ENCODE measurements around the gene HOXA13. TPM values are rescaled to one million over a fixed set of nuclear protein-coding genes. Genes with fewer than 3 reads are reported as not detected.

Gene HOXA13
- total and polyA plus RNA-seq, 2 experiments from 2014 or later, result not detected

DNA sequence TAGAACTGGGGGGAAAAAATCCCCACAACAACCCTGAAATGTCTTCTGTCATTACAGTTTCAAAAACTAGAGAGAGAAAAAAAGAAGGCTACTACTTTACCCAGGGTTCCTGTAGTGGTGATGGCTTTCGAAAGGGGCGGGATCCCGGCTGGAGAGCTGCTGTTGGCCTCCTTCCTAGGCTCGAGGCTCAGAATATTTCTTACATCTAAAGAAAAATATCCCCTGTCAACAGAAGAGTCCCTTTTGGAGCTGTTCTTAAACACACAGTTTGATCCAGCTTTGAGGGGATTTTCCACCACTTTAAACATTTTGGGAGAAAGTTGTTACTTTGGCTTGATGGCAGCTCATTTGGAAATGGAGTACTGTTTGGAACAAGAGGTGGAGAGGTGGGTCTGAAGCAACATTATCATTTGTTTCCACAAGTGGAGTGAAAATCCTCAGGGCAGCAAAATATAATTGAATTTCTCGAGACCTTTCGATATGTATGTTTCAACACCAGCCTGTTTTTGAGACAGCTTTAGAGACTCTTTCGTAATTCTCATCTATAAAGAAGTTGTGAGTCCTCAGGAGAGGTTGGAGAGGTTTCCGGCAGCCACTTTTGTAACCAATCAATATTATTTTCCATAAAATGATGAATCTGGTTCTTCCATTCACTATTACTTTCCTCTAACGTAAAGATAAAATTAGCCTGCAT lies 5.1 kb downstream of the HOXA13 start:
- H3K4me2 ChIP-seq, result no peak overlapping the region
- H3K27me3 ChIP-seq (ENCODE audit: insufficient read depth), result peaks cover 98% of the 10 kb centered on the region
- no peak overlapping the region for H3K27ac ChIP-seq (ENCODE audit: low read depth)
- no peak overlapping the region for H3K4me3 ChIP-seq
- no peak overlapping the region for H2AFZ ChIP-seq
- no peaks in the 10 kb centered on the region for H3K79me2 ChIP-seq (replicated peaks; ENCODE audit: insufficient read depth)
- peaks cover 9% of the 10 kb centered on the region for H3K4me1 Mint-ChIP-seq
- H3K4me3 Mint-ChIP-seq, result no peak overlapping the region
- H3K36me3 ChIP-seq (ENCODE audit: insufficient read depth), result no peaks in the 10 kb centered on the region
- no peaks in the 10 kb centered on the region for H3K36me3 Mint-ChIP-seq (ENCODE audit: low read depth)
- no peak overlapping the region for H3K27ac Mint-ChIP-seq
- no peak for DNase-seq (ENCODE audit: low spot score)
- peaks cover 27% of the 10 kb centered on the region for H4K20me1 ChIP-seq (replicated peaks; ENCODE audit: insufficient read depth)
- H3K27me3 Mint-ChIP-seq (ENCODE audit: insufficient read depth, low read depth, poor library complexity), result peaks cover 92% of the 10 kb centered on the region
- H3K4me1 ChIP-seq (ENCODE audit: insufficient read depth), result peaks cover 20% of the 10 kb centered on the region
- no peak for TF ChIP-seq EZH2phosphoT487 (IDR thresholded peaks at IDR 0.05; ENCODE audit: unreplicated experiment)
- no peak for TF ChIP-seq ZNF331 (CRISPR knock-in tag; IDR thresholded peaks at IDR 0.05; ENCODE audit: low read depth)
- no peak for TF ChIP-seq POLR2AphosphoS5 (IDR thresholded peaks at IDR 0.05; ENCODE audit: low read depth)
- TF ChIP-seq, protein P1, sequence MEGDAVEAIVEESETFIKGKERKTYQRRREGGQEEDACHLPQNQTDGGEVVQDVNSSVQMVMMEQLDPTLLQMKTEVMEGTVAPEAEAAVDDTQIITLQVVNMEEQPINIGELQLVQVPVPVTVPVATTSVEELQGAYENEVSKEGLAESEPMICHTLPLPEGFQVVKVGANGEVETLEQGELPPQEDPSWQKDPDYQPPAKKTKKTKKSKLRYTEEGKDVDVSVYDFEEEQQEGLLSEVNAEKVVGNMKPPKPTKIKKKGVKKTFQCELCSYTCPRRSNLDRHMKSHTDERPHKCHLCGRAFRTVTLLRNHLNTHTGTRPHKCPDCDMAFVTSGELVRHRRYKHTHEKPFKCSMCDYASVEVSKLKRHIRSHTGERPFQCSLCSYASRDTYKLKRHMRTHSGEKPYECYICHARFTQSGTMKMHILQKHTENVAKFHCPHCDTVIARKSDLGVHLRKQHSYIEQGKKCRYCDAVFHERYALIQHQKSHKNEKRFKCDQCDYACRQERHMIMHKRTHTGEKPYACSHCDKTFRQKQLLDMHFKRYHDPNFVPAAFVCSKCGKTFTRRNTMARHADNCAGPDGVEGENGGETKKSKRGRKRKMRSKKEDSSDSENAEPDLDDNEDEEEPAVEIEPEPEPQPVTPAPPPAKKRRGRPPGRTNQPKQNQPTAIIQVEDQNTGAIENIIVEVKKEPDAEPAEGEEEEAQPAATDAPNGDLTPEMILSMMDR (conservative IDR thresholded peaks at IDR 0.05; ENCODE audit: low read depth in 2 of 2), result no peak
- TF ChIP-seq, protein P2, sequence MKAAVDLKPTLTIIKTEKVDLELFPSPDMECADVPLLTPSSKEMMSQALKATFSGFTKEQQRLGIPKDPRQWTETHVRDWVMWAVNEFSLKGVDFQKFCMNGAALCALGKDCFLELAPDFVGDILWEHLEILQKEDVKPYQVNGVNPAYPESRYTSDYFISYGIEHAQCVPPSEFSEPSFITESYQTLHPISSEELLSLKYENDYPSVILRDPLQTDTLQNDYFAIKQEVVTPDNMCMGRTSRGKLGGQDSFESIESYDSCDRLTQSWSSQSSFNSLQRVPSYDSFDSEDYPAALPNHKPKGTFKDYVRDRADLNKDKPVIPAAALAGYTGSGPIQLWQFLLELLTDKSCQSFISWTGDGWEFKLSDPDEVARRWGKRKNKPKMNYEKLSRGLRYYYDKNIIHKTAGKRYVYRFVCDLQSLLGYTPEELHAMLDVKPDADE (IDR thresholded peaks at IDR 0.05), result no peak
- no peak for TF ChIP-seq JUNB (IDR thresholded peaks at IDR 0.05; ENCODE audit: unreplicated experiment)
- no peak for TF ChIP-seq CREB1 (CRISPR knock-in tag; IDR thresholded peaks at IDR 0.05; ENCODE audit: low read depth)
- no peak for TF ChIP-seq EZH2 (IDR thresholded peaks at IDR 0.05; ENCODE audit: low read depth, unreplicated experiment)
- TF ChIP-seq ZNF114 (CRISPR knock-in tag; IDR thresholded peaks at IDR 0.05), result no peak
- TF ChIP-seq, protein P3, sequence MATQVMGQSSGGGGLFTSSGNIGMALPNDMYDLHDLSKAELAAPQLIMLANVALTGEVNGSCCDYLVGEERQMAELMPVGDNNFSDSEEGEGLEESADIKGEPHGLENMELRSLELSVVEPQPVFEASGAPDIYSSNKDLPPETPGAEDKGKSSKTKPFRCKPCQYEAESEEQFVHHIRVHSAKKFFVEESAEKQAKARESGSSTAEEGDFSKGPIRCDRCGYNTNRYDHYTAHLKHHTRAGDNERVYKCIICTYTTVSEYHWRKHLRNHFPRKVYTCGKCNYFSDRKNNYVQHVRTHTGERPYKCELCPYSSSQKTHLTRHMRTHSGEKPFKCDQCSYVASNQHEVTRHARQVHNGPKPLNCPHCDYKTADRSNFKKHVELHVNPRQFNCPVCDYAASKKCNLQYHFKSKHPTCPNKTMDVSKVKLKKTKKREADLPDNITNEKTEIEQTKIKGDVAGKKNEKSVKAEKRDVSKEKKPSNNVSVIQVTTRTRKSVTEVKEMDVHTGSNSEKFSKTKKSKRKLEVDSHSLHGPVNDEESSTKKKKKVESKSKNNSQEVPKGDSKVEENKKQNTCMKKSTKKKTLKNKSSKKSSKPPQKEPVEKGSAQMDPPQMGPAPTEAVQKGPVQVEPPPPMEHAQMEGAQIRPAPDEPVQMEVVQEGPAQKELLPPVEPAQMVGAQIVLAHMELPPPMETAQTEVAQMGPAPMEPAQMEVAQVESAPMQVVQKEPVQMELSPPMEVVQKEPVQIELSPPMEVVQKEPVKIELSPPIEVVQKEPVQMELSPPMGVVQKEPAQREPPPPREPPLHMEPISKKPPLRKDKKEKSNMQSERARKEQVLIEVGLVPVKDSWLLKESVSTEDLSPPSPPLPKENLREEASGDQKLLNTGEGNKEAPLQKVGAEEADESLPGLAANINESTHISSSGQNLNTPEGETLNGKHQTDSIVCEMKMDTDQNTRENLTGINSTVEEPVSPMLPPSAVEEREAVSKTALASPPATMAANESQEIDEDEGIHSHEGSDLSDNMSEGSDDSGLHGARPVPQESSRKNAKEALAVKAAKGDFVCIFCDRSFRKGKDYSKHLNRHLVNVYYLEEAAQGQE (IDR thresholded peaks at IDR 0.05; ENCODE audit: unreplicated experiment), result no peak
- TF ChIP-seq, protein P4, sequence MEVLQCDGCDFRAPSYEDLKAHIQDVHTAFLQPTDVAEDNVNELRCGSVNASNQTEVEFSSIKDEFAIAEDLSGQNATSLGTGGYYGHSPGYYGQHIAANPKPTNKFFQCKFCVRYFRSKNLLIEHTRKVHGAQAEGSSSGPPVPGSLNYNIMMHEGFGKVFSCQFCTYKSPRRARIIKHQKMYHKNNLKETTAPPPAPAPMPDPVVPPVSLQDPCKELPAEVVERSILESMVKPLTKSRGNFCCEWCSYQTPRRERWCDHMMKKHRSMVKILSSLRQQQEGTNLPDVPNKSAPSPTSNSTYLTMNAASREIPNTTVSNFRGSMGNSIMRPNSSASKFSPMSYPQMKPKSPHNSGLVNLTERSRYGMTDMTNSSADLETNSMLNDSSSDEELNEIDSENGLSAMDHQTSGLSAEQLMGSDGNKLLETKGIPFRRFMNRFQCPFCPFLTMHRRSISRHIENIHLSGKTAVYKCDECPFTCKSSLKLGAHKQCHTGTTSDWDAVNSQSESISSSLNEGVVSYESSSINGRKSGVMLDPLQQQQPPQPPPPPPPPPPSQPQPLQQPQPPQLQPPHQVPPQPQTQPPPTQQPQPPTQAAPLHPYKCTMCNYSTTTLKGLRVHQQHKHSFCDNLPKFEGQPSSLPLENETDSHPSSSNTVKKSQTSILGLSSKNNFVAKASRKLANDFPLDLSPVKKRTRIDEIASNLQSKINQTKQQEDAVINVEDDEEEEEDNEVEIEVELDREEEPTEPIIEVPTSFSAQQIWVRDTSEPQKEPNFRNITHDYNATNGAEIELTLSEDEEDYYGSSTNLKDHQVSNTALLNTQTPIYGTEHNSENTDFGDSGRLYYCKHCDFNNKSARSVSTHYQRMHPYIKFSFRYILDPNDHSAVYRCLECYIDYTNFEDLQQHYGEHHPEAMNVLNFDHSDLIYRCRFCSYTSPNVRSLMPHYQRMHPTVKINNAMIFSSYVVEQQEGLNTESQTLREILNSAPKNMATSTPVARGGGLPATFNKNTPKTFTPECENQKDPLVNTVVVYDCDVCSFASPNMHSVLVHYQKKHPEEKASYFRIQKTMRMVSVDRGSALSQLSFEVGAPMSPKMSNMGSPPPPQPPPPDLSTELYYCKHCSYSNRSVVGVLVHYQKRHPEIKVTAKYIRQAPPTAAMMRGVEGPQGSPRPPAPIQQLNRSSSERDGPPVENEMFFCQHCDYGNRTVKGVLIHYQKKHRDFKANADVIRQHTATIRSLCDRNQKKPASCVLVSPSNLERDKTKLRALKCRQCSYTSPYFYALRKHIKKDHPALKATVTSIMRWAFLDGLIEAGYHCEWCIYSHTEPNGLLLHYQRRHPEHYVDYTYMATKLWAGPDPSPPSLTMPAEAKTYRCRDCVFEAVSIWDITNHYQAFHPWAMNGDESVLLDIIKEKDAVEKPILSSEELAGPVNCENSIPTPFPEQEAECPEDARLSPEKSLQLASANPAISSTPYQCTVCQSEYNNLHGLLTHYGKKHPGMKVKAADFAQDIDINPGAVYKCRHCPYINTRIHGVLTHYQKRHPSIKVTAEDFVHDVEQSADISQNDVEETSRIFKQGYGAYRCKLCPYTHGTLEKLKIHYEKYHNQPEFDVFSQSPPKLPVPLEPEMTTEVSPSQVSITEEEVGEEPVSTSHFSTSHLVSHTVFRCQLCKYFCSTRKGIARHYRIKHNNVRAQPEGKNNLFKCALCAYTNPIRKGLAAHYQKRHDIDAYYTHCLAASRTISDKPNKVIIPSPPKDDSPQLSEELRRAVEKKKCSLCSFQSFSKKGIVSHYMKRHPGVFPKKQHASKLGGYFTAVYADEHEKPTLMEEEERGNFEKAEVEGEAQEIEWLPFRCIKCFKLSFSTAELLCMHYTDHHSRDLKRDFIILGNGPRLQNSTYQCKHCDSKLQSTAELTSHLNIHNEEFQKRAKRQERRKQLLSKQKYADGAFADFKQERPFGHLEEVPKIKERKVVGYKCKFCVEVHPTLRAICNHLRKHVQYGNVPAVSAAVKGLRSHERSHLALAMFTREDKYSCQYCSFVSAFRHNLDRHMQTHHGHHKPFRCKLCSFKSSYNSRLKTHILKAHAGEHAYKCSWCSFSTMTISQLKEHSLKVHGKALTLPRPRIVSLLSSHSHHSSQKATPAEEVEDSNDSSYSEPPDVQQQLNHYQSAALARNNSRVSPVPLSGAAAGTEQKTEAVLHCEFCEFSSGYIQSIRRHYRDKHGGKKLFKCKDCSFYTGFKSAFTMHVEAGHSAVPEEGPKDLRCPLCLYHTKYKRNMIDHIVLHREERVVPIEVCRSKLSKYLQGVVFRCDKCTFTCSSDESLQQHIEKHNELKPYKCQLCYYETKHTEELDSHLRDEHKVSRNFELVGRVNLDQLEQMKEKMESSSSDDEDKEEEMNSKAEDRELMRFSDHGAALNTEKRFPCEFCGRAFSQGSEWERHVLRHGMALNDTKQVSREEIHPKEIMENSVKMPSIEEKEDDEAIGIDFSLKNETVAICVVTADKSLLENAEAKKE (CRISPR knock-in tag; IDR thresholded peaks at IDR 0.05), result no peak
- TF ChIP-seq STAT1 (IDR thresholded peaks at IDR 0.05; ENCODE audit: unreplicated experiment), result no peak
- no peak for TF ChIP-seq NANOG (IDR thresholded peaks at IDR 0.05; ENCODE audit: borderline replicate concordance)
- H3F3A ChIP-seq (replicated peaks; ENCODE audit: low read depth), result peaks cover 29% of the 10 kb centered on the region
- ATAC-seq, result no peak
- no peaks in the 10 kb centered on the region; the same call in 2 of the 3 replicates for H3K9me3 Mint-ChIP-seq
- no peaks in the 10 kb centered on the region for H3K9me2 ChIP-seq (ENCODE audit: insufficient read depth)

Data from GM23338 (cell line).